Kidney (tissue), 14 donors: ENCODE results near the gene ARG2. TPM values are rescaled to one million over a fixed set of nuclear protein-coding genes. Genes with fewer than 3 reads are reported as not detected.
"Not testable (repeated sequence)": the region's sequence is repeated elsewhere in the genome, so short reads cannot be mapped to it uniquely, and the experiment has no call there.

Source experiments
- DNase-seq, 5 donors: peaks; one replicate each; pipeline ENCODE4 v3.0.0-alpha.2; 2013 to 2020
- FAIRE-seq: peaks from 2 replicates; lab custom pipeline; 2012; peaks lifted over from hg19 to GRCh38; lab: Jason Lieb, UNC
- H3K27ac ChIP-seq, 2 donors: one replicate each; pipeline ENCODE4 v1.7.0; 2013; ENCODE audit warnings: low read depth in 2 of 2, low read length in 2 of 2, inconsistent platforms in 1 of 2
- H3K27me3 ChIP-seq: one replicate; pipeline ENCODE4 v1.7.1; 2013; ENCODE audit warnings: low read length, inconsistent platforms; ENCODE audit not compliant: control insufficient read depth, insufficient read depth
- H3K36me3 ChIP-seq, 3 donors: one replicate each; pipeline versions ENCODE4 v1.7.0 to v1.7.1; 2013; ENCODE audit warnings: low read length in 3 of 3, control low read depth in 1 of 3, inconsistent platforms in 1 of 3; ENCODE audit not compliant: insufficient read depth in 3 of 3, control insufficient read depth in 2 of 3
- H3K4me1 ChIP-seq, 3 donors: one replicate each; pipeline versions ENCODE4 v1.7.0 to v1.7.1; 2013; ENCODE audit warnings: low read length in 3 of 3, inconsistent platforms in 1 of 3, low read depth in 1 of 3; ENCODE audit not compliant: control insufficient read depth in 2 of 3, insufficient read depth in 2 of 3
- H3K4me3 ChIP-seq, 3 donors: one replicate each; pipeline versions ENCODE4 v1.7.0 to v1.8.1; 2013; ENCODE audit warnings: low read length in 3 of 3, control low read depth in 1 of 3, inconsistent platforms in 1 of 3
- H3K9ac ChIP-seq, 3 donors: one replicate each; pipeline versions ENCODE4 v1.7.0 to v1.7.1; 2013; ENCODE audit warnings: low read length in 3 of 3, control low read depth in 1 of 3, inconsistent platforms in 1 of 3
- H3K9me3 ChIP-seq, 3 donors: one replicate each; pipeline versions ENCODE4 v1.7.0 to v1.7.1; 2013; ENCODE audit warnings: low read length in 3 of 3, control low read depth in 1 of 3, inconsistent platforms in 1 of 3; ENCODE audit not compliant: control insufficient read depth in 2 of 3, insufficient read depth in 1 of 3
- CTCF ChIP-seq: IDR thresholded peaks from 3 replicates; pipeline ENCODE4 v1.5.1; 2012; ENCODE audit warnings: mild to moderate bottlenecking, moderate library complexity, borderline replicate concordance; ENCODE audit not compliant: insufficient read depth; ENCODE audit errors: extremely low read depth
- intact Hi-C: fragments of 100-400 bp; cut with DNase I; formaldehyde crosslinking; loops from one replicate; pipeline ENCODE4 v1.11.1; 2022
- polyA plus RNA-seq: library from polyadenylated mRNA; stranded (reverse); fragments of 350-450 nt; fragmentation: Illumina TruSeq; extraction: RNeasy Lipid Tissue Mini Kit (QIAGEN cat#74804); gene quantifications from one replicate; pipeline ENCODE4 v1.2.3, GENCODE V29; 2014; ENCODE audit warnings: low read depth, low replicate concordance; ENCODE audit not compliant: insufficient read depth
- total RNA-seq: library from RNA; stranded (reverse); fragmentation: NEBNext Ultra II Directional; extraction: Animal tissue kit (Norgen Biotek cat#: 25700); gene quantifications from one replicate; pipeline ENCODE4 v1.2.1, GENCODE V29; 2021
- donor health status: control.
- donor health status: control.
- donor health status: control.
- donor health status: control.
- donor health status: control.
- donor health status: DM: yes; HTN: yes; CAD: no.
- donor health status: Normal renal cell carcinoma (clear cell type).

ARG2 gene
- total and polyA plus RNA-seq, 2 donors from 2014 or later, result 19.2 to 77.0 TPM

- Histone ChIP-seq H3K9me3 (no peaks in the 10 kb centered on the region), H3K27me3 (no peaks in the 10 kb centered on the region), H3K4me3 (peak overlapping the region in 2 of 3 donors; percentile 16 to 19), H3K9ac (peak overlapping the region in 1 of 3 donors; percentile 21), H3K36me3 (no peaks in the 10 kb centered on the region), H3K4me1 (peaks cover 0 to 6% (median 5%) of the 10 kb centered on the region in 3 donors), H3K27ac (peak overlapping the region in 1 of 2 donors; percentile 68)
- DNase-seq (peak in 3 of 5 donors; percentile 30 to 86 (median 66)), FAIRE-seq (no peak)
- intact Hi-C loops, result no loop called here
- no peak for TF ChIP-seq CTCF
Observed at GRCh38 chr14:67622675-67623074, 3.0 kb downstream of the ARG2 start.

DNA sequence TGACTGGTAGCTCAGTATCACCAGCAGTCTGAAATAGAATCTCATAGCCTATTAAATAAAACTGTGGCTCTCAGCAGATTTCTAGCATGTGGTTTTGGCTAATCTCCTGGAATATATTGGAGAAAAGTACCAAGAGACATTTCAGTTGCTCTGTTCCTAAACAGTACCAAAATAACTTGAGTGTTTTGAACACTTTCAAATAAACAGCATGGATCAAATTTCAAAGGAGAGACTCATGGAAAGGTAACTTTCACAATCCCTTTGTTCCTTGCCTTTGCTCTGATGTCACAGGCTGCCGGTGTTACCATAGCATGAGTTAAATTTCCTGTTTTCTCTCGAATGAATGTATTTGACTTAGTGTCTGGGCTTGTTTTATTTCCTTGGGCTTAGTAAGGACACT lies 3.4 kb downstream of the ARG2 start:
- TF ChIP-seq CTCF, result no peak
- peak overlapping the region in 1 of 3 donors; percentile 21 for H3K9ac ChIP-seq
- peak overlapping the region in 1 of 3 donors; percentile 13 for H3K4me3 ChIP-seq
- peaks cover 0 to 6% (median 5%) of the 10 kb centered on the region in 3 donors for H3K4me1 ChIP-seq
- DNase-seq (peak in 2 of 5 donors; percentile 43 to 55), FAIRE-seq (no peak)
- H3K9me3 ChIP-seq, result no peaks in the 10 kb centered on the region
- intact Hi-C loops, result no loop called here
- no peaks in the 10 kb centered on the region for H3K27me3 ChIP-seq
- H3K27ac ChIP-seq, result peak overlapping the region; percentile 12 to 68
- no peaks in the 10 kb centered on the region for H3K36me3 ChIP-seq

DNA sequence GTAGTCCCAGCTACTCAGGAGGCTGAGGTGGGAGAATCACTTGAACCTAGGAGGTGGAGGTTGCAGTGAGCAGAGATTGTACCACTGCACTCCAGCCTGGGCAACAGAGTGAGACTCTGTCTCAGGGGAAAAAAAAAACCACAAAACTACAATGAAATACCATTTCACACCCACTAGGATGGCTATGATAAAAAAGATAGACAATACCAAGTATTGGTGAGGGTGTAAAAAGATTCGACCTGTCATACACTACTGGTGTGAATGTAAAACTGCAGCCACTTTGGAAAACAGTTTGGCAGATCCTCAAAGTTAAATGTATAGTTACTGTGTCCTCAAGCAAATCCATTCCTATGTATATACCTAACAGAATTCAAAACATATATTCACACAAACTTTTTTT lies 6.4 kb downstream of the ARG2 start:
- H3K27me3 ChIP-seq, H3K9ac ChIP-seq, H3K4me3 ChIP-seq, DNase-seq, FAIRE-seq, intact Hi-C loops, H3K27ac ChIP-seq, H3K36me3 ChIP-seq, H3K9me3 ChIP-seq, H3K4me1 ChIP-seq: not testable (repeated sequence)

DNA sequence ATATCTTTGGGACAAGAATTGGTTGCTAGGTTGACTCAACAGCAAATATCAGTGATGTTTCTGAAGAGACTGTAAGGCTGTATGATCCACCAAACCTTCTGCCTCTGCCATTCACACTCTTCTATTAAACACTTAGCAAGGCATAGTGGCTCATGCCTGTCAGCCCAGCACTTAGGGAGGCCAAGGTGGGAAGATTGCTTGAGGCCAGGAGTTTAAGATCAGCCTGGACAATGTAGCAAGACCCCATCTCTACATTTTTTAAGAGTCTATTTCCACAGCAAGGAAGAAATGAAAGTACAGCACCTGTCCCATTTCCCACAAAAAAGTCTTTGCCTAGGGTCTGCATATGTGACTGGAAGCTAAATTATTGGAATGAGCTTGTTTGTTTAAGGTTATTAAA lies 7.8 kb downstream of the ARG2 start:
- Histone ChIP-seq H3K4me1 (peaks cover 0 to 3% (median 0%) of the 10 kb centered on the region in 3 donors), H3K9me3 (no peaks in the 10 kb centered on the region), H3K27me3 (no peaks in the 10 kb centered on the region), H3K27ac (no peak overlapping the region), H3K4me3 (no peak overlapping the region), H3K36me3 (no peaks in the 10 kb centered on the region), H3K9ac (no peak overlapping the region)
- intact Hi-C loops, result no loop called here
- TF ChIP-seq CTCF, result no peak
- DNase-seq (no peak), FAIRE-seq (no peak)
